Activated CD8-positive, alpha-beta memory T cell treated with anti-CD3 and anti-CD28 coated beads, Interleukin-2, amount 50 U/mL, for 24 hours (primary cell): ENCODE results near the gene KDR.

Experiments
- DNase-seq: peaks from one replicate; pipeline ENCODE4 v3.0.0-alpha.2; 2020; ENCODE audit errors: extremely low read depth

The KDR gene

GRCh38 chr4:55123791-55124190, 1.6 kb downstream of the KDR start:
- DNase-seq: no peak

DNA sequence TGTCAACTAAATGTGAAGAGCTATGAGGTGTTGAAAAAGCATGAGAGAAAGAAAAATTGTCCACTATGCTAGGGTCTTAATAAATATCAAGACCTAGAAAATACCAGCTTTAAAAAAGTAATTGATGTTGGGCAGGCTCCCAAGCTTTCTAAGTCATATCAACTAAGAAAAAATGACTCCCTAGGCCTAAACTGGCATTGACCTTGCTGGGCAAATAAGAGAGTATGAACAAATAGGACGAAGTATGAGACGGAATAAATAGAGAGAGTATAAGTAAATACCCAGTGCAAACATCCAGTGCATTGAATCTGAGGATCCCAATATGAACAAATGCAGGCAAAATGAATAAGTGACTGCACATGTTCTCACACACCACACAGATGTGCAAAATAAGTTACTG, 3.2 kb downstream of the KDR start:
- DNase-seq: no peak

- DNase-seq: no peak
Measured at GRCh38 chr4:55121246-55121645, 4.1 kb downstream of the KDR start.

DNA sequence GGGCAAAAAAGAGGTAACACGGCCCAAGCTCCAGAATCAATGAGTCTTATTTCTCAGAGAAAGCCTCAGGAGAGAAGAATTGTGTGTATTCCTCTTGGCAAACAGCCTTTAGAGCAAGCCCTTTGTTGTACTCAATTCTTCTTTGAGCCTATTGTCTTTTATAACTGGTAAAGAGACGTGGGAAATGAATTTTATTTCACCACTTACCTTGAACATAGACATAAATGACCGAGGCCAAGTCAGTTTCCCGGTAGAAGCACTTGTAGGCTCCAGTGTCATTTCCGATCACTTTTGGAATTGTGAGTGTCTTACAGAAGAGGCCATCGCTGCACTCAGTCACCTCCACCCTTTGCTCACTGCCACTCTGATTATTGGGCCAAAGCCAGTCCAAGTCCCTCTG, 7.0 kb downstream of the KDR start:
- no peak for DNase-seq

DNA sequence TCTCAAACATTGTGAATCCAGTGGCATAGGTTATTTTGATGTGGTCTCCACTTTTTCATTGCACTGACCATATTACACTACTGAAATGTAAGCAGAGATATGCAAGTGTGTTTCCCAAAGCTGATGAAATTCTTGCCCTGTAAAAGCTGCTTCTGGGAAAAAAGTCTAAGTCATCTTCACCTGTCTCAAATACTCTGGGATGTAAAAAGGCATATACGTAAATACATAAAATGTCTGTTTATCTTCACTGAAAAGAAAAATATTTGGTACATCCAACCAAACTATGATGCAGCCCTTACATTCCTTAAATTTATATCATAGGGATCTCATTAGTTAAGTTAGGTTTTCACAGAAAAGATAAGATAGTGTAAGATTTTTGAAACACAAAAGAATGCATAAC, 7.9 kb downstream of the KDR start:
- DNase-seq: no peak

- no peak for DNase-seq
Measured at GRCh38 chr4:55116450-55116849, 8.9 kb downstream of the KDR start.

DNA sequence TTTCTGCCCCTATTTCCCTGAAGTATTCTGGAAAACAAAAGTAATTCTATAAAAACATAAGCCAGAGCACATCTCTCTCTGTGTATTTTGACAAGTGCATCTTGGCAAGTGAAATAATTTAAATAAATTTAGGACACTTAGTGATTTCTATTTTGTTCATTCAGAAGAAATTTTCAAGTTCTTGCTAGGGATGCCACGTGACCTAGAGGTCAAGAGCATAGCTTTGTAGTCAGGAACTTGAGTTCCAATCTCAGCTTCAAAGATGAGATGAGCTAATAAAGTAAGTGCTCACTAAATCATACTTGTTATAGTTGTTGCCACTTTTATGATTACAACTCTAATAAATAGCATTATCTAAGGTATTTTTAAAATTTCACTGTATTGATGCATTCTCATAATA, 13.8 kb downstream of the KDR start:
- no peak for DNase-seq

DNA sequence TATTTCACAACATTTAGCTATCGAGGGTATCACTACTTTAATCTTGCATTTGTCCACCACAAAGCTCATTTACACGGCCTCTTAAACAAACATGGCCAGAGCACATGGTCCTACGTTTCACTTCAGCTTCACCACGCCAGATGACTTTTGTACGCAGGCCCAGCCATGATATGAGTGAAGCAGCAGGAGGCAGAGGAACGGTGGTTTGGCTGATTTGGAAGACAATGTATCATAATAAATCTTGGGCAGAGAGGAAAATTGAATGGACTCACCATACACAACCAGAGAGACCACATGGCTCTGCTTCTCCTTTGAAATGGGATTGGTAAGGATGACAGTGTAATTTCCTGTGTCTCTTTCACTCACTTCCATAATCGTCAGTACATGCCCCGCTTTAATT, 15.3 kb downstream of the KDR start:
- DNase-seq: no peak

- DNase-seq: no peak
Measured at GRCh38 chr4:55107054-55107453, 18.3 kb downstream of the KDR start.

- DNase-seq: no peak
Measured at GRCh38 chr4:55103224-55103623, 22.2 kb downstream of the KDR start.

DNA sequence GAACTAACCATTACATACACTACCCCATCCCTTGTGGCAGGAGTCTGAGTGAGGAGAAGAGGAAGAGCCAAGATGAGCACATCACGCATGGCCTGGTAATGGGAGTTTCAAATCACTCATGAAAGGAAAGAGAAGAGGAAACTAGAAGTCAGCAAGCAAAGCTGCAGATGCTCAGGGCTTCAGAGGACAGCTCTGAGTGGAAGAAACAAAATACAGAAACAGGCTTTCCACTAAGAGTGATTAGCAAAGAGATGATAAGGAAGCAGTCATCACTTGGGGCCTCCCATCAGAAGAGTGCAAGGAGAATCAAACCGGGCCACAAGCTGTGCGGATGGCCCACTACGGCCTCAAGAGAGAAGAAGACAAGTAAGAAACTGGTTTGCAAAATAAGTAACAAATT, 25.6 kb downstream of the KDR start:
- no peak for DNase-seq

GRCh38 chr4:55098456-55099204, 26.8 kb downstream of the KDR start:
- no peak for DNase-seq

GRCh38 chr4:55096619-55097018, 28.8 kb downstream of the KDR start:
- DNase-seq: no peak

- no peak for DNase-seq
Measured at GRCh38 chr4:55096045-55096444, 29.4 kb downstream of the KDR start.

GRCh38 chr4:55092504-55092903, 32.9 kb downstream of the KDR start:
- no peak for DNase-seq

- no peak for DNase-seq
Measured at GRCh38 chr4:55089916-55090315, 35.5 kb downstream of the KDR start.

- no peak for DNase-seq
Measured at GRCh38 chr4:55087913-55088260, 37.5 kb downstream of the KDR start.

- DNase-seq: no peak
Measured at GRCh38 chr4:55087009-55087912, 38.1 kb downstream of the KDR start.

- DNase-seq: no peak
Measured at GRCh38 chr4:55086578-55086977, 38.8 kb downstream of the KDR start.

- DNase-seq: no peak
Measured at GRCh38 chr4:55083735-55084134, 41.7 kb downstream of the KDR start.

GRCh38 chr4:55082756-55083155, 42.6 kb downstream of the KDR start:
- no peak for DNase-seq

DNA sequence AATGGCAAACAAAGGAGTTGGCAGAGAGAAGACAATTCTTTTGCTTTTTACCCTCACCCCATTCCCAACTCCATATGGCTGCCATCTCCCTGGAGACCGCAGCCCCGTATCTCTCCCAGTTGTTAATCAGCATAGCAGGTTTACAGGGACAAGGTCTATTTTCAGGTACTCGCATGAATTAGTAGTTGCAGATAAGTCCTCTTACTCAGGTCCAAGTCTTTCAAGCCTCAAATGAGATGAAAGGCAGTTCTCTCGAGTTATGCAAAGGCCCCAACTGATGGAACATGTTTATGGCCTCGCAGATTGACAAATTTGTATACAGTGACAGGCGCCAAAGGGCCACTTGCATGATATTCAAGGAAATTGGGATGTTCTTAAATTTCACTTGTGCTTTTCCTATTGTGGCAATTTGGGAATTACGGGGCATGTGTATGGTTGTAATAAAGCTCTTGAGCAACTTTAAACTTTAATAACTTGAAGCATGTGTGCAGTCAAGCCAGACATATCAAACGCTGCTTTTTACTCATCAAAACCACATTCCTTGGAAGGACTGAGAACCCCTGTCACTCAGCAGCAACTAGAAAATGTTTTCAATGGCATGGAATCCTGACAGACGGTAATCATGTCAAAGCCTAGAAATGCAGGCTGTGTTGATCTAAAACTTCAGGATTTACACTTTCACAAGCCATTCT, 45.1 kb downstream of the KDR start:
- no peak for DNase-seq
